Subcutaneous adipose tissue (tissue), 4 donors: ENCODE results near the gene ZBTB16. TPM values are rescaled to one million over a fixed set of nuclear protein-coding genes. Genes with fewer than 3 reads are reported as not detected.

Source experiments
- CTCF ChIP-seq: fragments of 450-650 bp; IDR thresholded peaks from one replicate; pipeline ENCODE4 v1.5.1; 2016; ENCODE audit warnings: low read depth, mild to moderate bottlenecking, control low read depth, antibody characterized with exemption, moderate library complexity
- total RNA-seq, 4 donors: library from RNA; depleted of rRNA; stranded (reverse); fragments of >200 nt; gene quantifications; one replicate each; pipeline ENCODE4 v1.1.0, GENCODE V29; 2016

The ZBTB16 gene
- total RNA-seq, 4 donors from 2014 or later, result 167 to 446 (median 261) TPM

- no peak for TF ChIP-seq CTCF
Measured at GRCh38 chr11:114251815-114252337, 192.4 kb downstream of the ZBTB16 start.

GRCh38 chr11:114252767-114253166 lies 193.3 kb downstream of the ZBTB16 start:
- TF ChIP-seq CTCF, result no peak

- TF ChIP-seq CTCF, result no peak
Measured at GRCh38 chr11:114253771-114254170, 194.3 kb downstream of the ZBTB16 start.

GRCh38 chr11:114254571-114255146 lies 195.1 kb downstream of the ZBTB16 start:
- no peak for TF ChIP-seq CTCF

- TF ChIP-seq CTCF, result no peak
Measured at GRCh38 chr11:114255289-114255688, 195.8 kb downstream of the ZBTB16 start.

GRCh38 chr11:114256176-114256966 lies 196.9 kb downstream of the ZBTB16 start:
- no peak for TF ChIP-seq CTCF

- no peak for TF ChIP-seq CTCF
Measured at GRCh38 chr11:114256967-114257286, 197.4 kb downstream of the ZBTB16 start.
